ENCODE measurements around the gene PCNX3. TPM values are rescaled to one million over a fixed set of nuclear protein-coding genes. Genes with fewer than 3 reads are reported as not detected.

Gene PCNX3
- total RNA-seq, 4 donors from 2014 or later, result 38.5 to 59.3 (median 43.6) TPM

GRCh38 chr11:65609665-65610064, 5.9 kb upstream of the PCNX3 start:
- 80% methylated on average over 5 of the region's 5 CpGs for WGBS
- Histone ChIP-seq H3K4me1 (peaks cover 66% of the 10 kb centered on the region), H3K4me3 (no peak overlapping the region), H3K27ac (no peak overlapping the region), H3K27me3 (no peaks in the 10 kb centered on the region), H3K36me3 (peaks cover 30% of the 10 kb centered on the region), H3K9me3 (no peaks in the 10 kb centered on the region)
- DNase-seq (ENCODE audit: low spot score in 2 of 2), result no peak
- TF ChIP-seq CTCF (IDR thresholded peaks at IDR 0.05), result no peak

- no peak for DNase-seq (ENCODE audit: low spot score in 2 of 2)
- H3K4me1 ChIP-seq, result peaks cover 66% of the 10 kb centered on the region
- no peaks in the 10 kb centered on the region for H3K27me3 ChIP-seq
- no peak for TF ChIP-seq POLR2A (IDR thresholded peaks at IDR 0.05)
- no peak for TF ChIP-seq EP300 (IDR thresholded peaks at IDR 0.05)
- no peak for TF ChIP-seq CTCF (IDR thresholded peaks at IDR 0.05)
- TF ChIP-seq POLR2AphosphoS5 (IDR thresholded peaks at IDR 0.05), result no peak
- 59% methylated on average over 6 of the region's 6 CpGs for WGBS
- H3K9me3 ChIP-seq, result no peaks in the 10 kb centered on the region
- H3K4me3 ChIP-seq, result peak overlapping the region; percentile 83
- H3K36me3 ChIP-seq, result peaks cover 23% of the 10 kb centered on the region
- peak overlapping the region; percentile 70 for H3K27ac ChIP-seq
These were observed 5.2 kb upstream of the PCNX3 start for GRCh38 chr11:65610404-65610803.

GRCh38 chr11:65611028-65611757, 4.4 kb upstream of the PCNX3 start:
- H3K36me3 ChIP-seq, result peaks cover 18% of the 10 kb centered on the region

GRCh38 chr11:65611758-65612603, 3.6 kb upstream of the PCNX3 start:
- H3K27me3 ChIP-seq, result no peaks in the 10 kb centered on the region
- H3K4me1 ChIP-seq, result peaks cover 67% of the 10 kb centered on the region
- peak overlapping the region; percentile 70 for H3K27ac ChIP-seq
- DNase-seq (ENCODE audit: low spot score in 2 of 2), result no peak
- WGBS, result 64% methylated on average over 11 of the region's 12 CpGs
- no peaks in the 10 kb centered on the region for H3K9me3 ChIP-seq
- TF ChIP-seq CTCF (IDR thresholded peaks at IDR 0.05), result no peak
- H3K36me3 ChIP-seq, result peaks cover 18% of the 10 kb centered on the region
- H3K4me3 ChIP-seq, result peak overlapping the region; percentile 83

More at GRCh38 chr11:65611028-65611757, 4.4 kb upstream of the PCNX3 start:
- H3K4me1 ChIP-seq, result peaks cover 66% of the 10 kb centered on the region
- peak overlapping the region; percentile 70 for H3K27ac ChIP-seq
- no peak for DNase-seq (ENCODE audit: low spot score in 2 of 2)
- no peak for TF ChIP-seq POLR2A (IDR thresholded peaks at IDR 0.05)
- TF ChIP-seq POLR2AphosphoS5 (IDR thresholded peaks at IDR 0.05), result no peak
- TF ChIP-seq EP300 (IDR thresholded peaks at IDR 0.05), result no peak
- no peak for TF ChIP-seq CTCF (IDR thresholded peaks at IDR 0.05)
- WGBS, result 36% methylated on average over 5 of the region's 10 CpGs
- H3K4me3 ChIP-seq, result peak overlapping the region; percentile 83
- no peaks in the 10 kb centered on the region for H3K27me3 ChIP-seq
- H3K9me3 ChIP-seq, result no peaks in the 10 kb centered on the region

- H3K9me3 ChIP-seq, result no peaks in the 10 kb centered on the region
- 70% methylated on average over 7 of the region's 7 CpGs for WGBS
- TF ChIP-seq POLR2A (IDR thresholded peaks at IDR 0.05) (no peak), CTCF (IDR thresholded peaks at IDR 0.05) (no peak), POLR2AphosphoS5 (IDR thresholded peaks at IDR 0.05) (no peak), EP300 (IDR thresholded peaks at IDR 0.05) (no peak)
- no peaks in the 10 kb centered on the region for H3K27me3 ChIP-seq
- peak overlapping the region; percentile 89 for H3K27ac ChIP-seq
- DNase-seq (ENCODE audit: low spot score in 2 of 2), result no peak
- peaks cover 67% of the 10 kb centered on the region for H3K4me1 ChIP-seq
- peaks cover 23% of the 10 kb centered on the region for H3K36me3 ChIP-seq
- peak overlapping the region; percentile 83 for H3K4me3 ChIP-seq
These were observed 2.9 kb upstream of the PCNX3 start for GRCh38 chr11:65612691-65613090.
